Measurements from ENCODE around the gene DCHS2. TPM values are rescaled to one million over a fixed set of nuclear protein-coding genes. Genes with fewer than 3 reads are reported as not detected.

DCHS2 gene
- total RNA-seq, 2 donors from 2014 or later: 0.03 TPM; not detected in 1

DNA sequence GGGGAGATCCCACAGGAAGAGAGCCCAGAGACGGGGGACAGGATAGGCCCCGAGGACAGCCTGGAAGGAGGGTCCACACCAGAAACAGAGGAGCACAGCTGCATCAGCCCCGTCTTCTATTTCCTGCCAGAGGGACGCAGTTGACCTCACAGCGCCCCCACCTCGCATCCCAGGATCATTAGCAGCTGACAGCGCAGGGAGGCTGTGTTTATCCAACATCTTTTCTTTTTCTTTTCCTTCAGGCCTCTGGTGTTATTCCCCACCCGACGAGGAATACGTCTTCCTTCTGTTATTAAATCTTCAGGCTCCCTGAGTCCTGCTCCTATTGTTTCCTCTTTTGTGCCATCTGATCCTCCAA lies 75.4 kb downstream of the DCHS2 start:
- intact Hi-C loops (cut with DNase I): no loop called here
- ATAC-seq: peak; percentile 32 to 65
- DNase-seq: peak; percentile 34

DNA sequence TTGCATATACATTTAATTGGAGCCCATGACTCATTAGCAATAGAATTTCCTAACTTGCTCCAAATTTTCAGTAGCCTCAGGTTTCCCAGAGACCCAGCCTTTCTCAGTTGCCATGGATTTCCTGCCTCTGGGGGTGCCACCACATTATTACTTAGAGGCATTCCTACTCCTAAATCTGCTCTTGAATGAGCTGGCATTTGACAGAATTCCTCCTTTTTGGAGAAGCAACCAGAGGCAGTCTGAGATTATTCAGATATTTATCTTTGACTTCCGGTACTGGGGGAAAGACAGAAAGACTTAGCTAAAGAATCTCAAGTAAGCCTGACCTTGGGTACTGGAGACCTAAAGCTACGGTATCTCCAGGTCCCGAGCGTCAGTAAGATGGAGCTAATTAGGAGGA lies 76.3 kb downstream of the DCHS2 start:
- no peak for DNase-seq
- intact Hi-C loops (cut with DNase I): no loop called here
- ATAC-seq: no peak

DNA sequence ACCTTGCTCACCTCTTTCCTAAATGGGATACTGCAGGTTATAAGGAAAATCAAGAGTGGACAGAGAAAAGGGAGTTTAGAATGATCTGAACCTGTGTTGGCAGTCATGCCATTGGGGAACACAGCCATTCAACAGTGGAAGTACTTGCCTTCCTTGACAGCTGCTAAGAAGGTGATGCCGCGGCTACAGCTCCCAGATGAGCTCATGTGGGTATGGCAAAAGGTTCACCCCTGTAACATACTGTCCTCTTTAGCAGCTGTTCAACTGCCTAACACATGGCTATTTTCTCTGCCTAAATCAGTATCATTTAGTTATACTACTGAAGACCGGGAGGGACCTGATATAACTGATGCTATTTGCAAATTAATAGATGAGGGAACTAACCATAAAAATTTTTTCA lies 76.8 kb downstream of the DCHS2 start:
- no peak for ATAC-seq

DNA sequence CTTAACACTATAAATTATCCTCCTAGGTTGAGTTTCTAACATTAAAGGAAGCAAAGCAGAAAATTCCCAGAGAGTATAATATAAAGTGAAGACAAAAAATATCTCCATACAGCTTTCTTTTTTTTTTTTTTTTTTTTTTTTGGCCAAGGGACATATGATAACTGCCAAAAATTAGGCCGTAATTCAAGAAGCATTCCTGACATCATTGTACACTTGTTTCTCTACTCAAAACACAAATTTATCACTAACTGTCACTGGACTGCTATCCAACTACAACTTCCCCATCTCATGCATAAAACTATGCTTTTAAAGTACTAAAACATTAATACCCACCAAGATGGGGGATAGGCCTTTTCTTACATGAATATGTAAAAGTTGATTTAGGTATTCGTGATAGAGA lies 77.2 kb downstream of the DCHS2 start:
- ATAC-seq: no peak
- no peak for DNase-seq
- intact Hi-C loops (cut with DNase I): no loop called here

More for the DNA sequence above, 76.8 kb downstream of the DCHS2 start:
- no peak for DNase-seq
- intact Hi-C loops (cut with DNase I): no loop called here

DNA sequence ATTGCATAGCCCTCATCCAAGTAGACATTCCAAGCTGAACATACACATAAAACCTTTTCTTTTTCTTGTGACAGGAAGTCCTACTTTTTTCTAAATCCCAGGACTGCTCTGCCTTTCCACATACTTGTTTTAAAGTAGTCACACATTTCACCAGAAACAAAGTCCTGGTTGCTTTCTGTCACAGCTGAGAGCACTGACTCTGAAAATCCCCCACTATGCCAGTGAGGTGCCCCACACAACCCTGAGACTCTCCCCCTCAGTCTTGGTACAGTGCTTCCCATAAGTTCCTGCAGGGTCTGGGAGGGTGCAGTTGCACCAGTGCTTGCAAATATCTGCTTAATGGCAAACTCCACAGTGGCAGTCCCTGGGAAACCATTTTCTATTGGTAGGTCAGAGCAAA lies 84.2 kb downstream of the DCHS2 start:
- ATAC-seq (no peak), DNase-seq (no peak)
- intact Hi-C loops (cut with DNase I): no loop called here

DNA sequence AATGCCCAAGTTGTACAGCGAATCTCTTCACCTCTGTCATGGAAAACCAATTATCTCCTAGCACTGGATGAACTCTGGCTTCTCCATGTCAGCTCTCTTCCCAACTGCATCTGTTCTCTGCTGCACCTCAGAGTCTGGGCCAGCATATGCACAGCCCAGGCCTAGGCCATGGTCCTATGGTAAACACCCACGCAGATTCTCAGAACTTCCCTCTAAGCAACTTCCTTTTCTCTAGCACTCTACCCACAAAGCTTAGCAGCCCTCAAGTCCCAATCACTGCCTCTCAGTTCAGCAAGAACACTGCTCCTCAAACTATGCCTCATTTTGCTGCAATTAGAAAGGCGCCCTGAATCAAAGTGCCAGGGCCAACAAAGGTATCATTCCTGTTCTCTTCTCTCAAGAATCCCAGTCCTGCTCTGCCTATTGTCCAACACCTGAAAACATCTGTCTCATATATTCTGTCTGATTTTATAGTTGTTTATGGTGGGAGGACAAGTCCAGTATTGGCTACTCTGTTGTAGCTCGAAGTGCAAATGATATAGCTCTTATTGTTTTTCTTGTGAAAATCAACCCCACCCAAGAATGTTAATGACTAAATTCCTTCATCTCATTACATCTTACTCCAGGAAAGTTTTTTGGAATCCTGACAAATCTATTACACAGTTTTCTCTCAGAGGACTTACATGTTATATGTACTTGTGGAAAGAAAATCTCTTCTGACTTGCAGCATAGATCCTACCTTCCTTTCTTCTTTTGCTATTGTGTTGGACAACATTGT lies 85.4 kb downstream of the DCHS2 start:
- no peak for DNase-seq
- ATAC-seq: no peak
- intact Hi-C loops (cut with DNase I): no loop called here

DNA sequence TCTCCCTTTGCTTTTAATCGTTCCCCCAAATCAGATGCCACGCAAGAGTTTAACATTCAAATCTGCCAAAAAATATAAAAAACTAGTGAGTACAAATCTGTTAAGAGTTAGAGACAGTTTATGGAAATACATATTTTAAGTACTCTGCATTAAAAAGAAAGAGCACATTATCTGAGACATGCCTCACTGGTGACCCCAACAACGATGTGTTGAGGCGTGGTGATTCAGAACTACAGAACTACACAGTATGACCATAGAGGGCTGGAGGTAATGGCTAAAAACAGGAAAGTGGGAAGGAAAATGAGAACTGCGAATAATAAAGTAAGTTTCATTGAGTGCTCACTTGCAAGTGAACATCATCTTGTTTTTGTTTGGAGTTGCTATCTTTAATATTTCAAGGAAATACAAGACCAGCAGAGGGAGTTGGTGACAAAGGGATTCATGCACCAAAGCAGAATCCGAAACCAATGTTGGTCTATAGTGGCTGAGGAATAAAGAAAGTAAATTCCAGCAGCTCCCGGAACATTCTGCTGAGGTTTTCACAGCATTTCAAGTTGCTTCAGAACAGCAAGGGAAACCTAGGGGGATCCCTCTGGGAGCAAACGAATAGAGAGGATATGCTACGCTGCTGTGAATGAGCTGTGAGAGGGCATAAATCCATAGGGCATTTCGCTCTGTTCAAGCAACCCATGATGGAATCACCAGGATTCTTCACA lies 92.2 kb downstream of the DCHS2 start:
- intact Hi-C loops (cut with DNase I): no loop called here
- DNase-seq (no peak), ATAC-seq (no peak)

DNA sequence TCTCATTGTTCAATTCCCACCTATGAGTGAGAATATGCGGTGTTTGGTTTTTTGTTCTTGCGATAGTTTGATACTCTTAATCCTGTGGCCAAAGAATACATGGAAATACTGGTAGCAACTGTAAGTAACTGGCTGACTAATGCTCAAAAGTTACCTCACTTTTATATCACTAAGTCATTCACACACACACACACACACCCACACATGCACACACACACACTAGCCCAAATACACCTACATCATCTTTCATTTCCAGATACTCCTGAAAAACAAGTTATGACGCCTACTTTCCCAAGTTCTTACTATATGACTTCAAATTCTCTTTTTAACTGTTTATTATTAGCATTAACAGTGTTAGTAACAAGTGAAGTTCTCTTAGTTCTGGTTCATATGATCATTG lies 101.3 kb downstream of the DCHS2 start:
- DNase-seq (no peak), ATAC-seq (no peak)
- intact Hi-C loops (cut with DNase I): no loop called here

DNA sequence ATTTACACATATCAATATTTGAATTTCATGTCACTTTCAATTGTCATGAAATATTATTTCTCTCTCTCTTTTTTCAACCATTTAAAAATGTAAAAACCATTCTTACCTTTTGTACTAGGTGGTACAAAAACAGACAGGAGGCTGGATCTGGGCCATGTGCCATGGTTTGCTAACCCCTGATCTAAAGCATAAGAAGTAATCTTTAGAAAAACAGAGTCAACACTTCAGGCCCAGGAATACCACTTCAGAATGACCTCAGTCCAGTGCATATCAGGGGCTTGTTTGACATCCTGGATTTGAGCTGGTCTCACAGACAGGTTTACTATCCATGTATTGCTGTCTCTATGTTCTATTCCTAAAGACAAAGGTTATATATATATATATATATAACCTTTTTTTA lies 102.5 kb downstream of the DCHS2 start:
- DNase-seq: no peak
- intact Hi-C loops (cut with DNase I): no loop called here
- ATAC-seq: no peak

DNA sequence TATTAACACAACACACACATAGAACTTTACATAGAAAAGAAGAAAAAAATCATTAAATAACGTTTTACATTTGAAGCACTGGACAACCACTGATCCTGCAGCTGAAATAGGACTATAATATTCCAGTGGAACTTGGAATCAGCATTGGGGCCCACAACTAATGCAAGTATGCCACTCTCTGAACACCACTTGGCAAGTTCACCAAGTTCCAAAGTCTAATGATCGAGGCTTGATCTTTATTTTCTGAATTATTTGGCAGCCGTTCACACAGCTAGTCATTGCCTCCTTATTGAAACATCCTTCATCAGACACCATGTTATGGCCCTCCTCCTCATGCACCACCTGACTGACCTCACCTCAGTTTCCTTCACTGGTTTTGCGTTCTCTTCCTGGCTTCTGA lies 107.6 kb downstream of the DCHS2 start:
- ATAC-seq: no peak
- DNase-seq: no peak
- intact Hi-C loops (cut with DNase I): no loop called here

DNA sequence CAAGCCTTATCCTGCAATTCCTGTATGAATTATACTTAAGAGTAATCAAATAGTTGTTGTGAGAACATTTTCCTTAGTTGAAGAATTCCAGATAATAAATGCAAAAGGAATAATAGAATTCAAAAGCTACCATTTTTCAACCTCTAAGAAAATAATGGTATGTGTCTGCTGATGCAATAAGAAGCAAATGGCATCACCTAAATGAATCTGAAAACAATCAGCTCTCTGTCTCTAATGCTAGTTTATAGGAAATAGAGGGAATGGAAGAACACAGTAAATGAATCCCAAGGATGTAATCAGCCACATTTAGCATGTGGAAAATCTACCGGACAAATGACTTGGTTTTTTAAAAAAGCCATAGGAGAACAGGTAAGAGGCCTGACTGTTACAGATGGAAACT lies 115.1 kb downstream of the DCHS2 start:
- no peak for ATAC-seq
- no peak for DNase-seq

DNA sequence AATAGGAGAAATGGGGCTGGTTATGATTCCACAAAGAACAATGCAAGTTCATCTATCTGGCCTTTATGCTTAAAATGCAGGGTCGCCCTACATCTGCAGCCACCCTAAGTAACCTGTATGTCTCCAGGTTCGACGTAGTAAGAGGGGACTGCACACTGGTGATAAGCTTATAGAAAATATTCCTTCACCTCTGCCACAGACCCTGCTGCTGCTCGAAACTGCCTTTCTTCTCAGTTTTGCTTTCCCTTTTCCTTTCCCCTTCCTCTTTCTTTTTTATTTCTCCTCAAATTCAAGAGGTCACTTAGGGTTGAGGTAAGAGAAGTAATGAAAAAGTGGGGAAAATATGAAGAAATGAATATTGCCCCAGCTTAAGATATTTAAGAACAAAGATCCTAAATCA lies 123.5 kb downstream of the DCHS2 start:
- no peak for ATAC-seq
- DNase-seq: no peak
- intact Hi-C loops (cut with DNase I): no loop called here

More for the DNA sequence above, 115.1 kb downstream of the DCHS2 start:
- intact Hi-C loops (cut with DNase I): no loop called here

DNA sequence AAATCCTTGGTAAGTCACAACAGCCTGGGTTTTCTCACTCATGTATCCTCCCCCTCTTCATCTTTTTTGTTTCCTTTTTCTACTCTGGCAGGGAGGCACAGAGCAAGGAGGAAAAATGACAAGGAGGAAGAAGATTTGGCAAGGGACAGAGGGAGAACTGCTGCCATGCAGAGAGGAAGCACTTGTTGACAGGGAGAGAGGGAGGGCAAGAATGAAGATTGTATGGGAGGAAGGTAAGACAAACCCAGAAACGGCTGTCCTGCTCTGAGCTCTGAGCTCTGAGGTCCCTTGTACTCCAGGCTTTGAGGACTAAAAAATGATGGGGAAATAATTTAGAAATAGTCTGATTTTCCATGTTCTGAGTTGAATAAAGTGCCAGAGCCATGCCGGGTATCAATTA lies 123.9 kb downstream of the DCHS2 start:
- ATAC-seq (no peak), DNase-seq (no peak)
- intact Hi-C loops (cut with DNase I): no loop called here

DNA sequence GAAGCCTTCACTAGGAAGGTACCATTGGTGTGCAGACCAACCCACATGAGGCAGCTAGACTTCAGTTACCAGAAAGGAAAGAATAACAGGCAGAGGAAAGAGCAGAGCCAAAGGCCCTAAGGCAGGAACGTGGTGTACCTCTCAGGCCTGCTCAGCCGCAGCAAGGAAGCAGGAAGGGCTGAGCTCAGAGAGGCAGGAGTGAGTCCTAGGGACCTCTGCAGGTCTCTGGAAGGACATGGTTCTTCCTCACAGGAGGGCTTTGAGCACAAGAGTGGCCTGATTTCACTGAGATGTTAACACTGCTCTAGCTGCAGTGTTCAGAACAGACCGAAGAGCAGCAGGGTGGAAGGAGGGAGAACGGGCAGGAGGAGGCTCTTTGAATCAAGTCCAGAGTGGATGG lies 124.6 kb downstream of the DCHS2 start:
- intact Hi-C loops (cut with DNase I): no loop called here
- DNase-seq (no peak), ATAC-seq (no peak)

DNA sequence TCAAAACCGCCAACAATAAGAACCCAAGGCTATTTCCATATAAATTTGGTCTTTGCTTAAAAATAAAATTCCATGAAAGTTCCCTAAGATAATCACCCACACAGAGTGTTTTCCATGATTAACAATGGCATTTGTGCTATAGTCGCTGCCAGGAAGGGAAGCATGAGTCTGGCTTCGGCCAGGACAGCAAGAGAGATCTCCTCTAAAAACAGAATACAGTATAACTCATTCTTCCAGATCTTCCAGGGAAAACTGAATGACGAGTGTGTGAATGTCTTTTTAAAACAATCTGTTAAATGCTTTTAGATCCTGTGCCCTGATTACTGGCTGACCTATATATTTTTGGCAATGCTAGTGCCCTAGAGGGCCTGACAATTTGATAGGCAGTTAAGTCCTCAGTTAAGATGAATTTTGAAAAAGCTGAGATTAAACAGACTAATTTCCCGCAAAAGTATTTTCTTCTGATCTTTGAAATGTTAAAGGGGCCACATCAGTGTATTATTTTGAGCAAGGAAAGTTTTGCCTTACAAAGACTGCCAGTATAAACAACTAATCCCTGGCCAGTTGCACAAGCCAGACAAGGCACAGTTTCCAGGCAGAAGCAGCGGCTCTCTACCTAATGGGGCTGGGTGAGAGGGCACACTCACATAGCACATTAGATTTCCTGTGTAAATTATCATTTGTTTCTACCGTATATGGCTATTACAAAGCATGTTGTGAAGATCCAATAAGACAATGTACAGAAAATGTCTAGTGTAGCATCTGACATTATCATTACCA lies 127.3 kb downstream of the DCHS2 start:
- ATAC-seq (peak; percentile 63 to 82), DNase-seq (peak; percentile 36)
- intact Hi-C loops (cut with DNase I): no loop called here

DNA sequence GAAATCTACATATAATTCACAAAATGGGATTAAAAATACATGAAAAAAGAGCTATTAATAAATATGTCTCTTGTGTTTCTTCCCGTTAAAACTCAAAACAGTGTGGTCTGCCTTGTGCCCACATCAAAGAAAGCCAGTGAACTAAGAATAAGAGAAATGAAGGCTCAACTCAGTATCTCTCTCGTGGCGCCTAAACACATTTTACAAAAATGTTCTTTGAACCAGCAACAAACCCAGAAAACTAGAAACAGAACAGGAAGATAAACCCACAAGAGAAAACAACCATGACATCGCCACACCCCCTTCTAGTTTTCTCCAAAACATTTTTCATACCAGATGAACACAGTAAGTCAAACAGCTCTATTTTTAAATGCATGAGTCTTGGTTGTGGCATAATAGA lies 130.1 kb downstream of the DCHS2 start:
- no peak for DNase-seq
- ATAC-seq: no peak
- intact Hi-C loops (cut with DNase I): no loop called here

DNA sequence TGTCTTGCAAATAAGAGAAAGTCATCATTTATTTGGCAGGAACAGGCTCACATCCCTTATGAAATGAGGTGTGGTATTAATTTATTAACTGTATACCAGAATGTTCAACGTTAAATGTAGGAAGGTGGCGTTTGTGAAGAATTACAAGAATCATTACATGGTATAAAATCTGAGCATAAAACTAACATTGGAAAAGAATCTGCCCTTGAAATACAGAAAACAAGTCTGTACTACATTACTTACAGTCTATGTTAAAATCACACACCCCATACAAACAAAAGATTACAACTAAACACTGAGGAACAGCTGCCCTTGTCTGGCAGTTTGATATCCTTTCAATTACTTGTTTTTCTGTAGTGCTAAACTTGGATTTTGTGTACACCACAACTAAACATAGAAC lies 131.1 kb downstream of the DCHS2 start:
- intact Hi-C loops (cut with DNase I): no loop called here
- DNase-seq (no peak), ATAC-seq (no peak)

DNA sequence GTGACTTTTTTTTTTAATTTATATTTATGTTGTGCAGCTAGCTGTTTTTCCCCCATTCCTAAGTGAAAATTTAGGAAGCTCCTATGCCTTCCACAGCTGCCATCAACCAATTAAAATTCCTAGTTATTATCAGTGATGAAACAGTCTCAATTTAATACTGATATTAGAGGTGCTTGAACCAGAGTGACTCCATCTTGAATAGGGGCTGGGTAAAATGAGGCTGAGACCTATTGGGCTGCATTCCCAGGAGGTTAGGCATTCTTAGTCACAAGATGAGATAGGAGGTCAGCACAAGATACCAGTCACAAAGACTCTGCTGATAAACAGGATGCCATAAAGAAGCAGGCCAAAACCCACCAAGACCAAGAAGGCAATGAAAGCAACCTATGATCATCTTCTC lies 136.7 kb downstream of the DCHS2 start:
- no peak for ATAC-seq
- no peak for DNase-seq
- intact Hi-C loops (cut with DNase I): no loop called here

DNA sequence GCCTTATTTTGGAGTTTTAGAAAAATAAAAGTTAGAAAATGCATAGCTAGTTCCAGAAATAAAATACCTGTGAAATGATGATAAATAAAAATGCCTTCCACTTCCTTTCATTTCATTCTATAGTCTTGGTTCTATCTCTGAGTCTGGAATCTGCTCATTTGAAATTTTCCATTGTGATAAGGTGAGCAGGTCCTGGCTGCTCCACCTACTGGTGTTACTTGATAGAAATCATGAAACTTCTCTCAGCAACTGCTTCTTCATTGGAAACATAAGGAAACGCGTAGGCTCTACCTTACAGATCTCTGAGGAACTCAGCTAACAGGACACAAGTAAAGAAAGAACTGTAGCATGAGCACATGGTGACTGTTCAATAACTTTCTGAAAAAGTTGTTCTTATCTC lies 141.8 kb downstream of the DCHS2 start:
- intact Hi-C loops (cut with DNase I): no loop called here
- ATAC-seq (no peak), DNase-seq (no peak)

DNA sequence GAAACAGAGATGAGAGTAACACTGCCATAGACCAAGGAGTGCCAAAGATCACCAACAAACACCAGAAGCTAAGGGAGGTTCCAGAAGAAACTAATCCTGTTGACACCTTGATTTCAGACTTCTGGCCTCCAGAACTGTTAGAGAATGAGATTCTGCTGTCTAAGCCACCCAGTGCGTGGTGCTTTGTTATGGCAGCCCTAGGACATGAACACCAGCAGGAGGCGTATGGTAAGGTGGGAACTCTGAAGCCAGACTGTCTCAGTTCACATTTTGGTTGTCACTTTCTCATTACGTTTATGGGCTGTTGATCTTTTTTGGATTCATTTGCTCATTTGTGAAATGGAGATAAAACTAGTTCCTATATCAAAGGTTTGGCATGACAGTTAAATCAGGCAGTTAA lies 142.9 kb downstream of the DCHS2 start:
- intact Hi-C loops (cut with DNase I): no loop called here
- DNase-seq (no peak), ATAC-seq (no peak)
